Activated CD8-positive, alpha-beta memory T cell treated with anti-CD3 and anti-CD28 coated beads, Interleukin-2, amount 10 ng/mL, durations not matched to agents 7 days and 5 days (primary cell): ENCODE results near the gene AKAP8L. TPM values are rescaled to one million over a fixed set of nuclear protein-coding genes. Genes with fewer than 3 reads are reported as not detected.
"Not testable (repeated sequence)": the region's sequence is repeated elsewhere in the genome, so short reads cannot be mapped to it uniquely, and the experiment has no call there.

Source experiments
- ATAC-seq: fragments of 150-1000 bp; cut with Tn5 transposase; one replicate; pipeline ENCODE4 v1.10.0; 2021; ENCODE audit warnings: moderate library complexity
- CTCF ChIA-PET: fragments of 350-600 bp; sonication (Branson Sonifier 250); formaldehyde crosslinking; loops from one replicate; lab custom pipeline; 2021; ENCODE audit warnings: antibody characterized with exemption; lab: Charles Lee
- DNase-seq: peaks from one replicate; pipeline ENCODE4 v3.0.0-alpha.2; 2020
- H3K27ac Mint-ChIP-seq: one replicate; pipeline ENCODE4 v1.8.0; 2021; ENCODE audit warnings: mild to moderate bottlenecking, mixed read lengths
- H3K27me3 Mint-ChIP-seq: one replicate; pipeline ENCODE4 v1.8.0; 2021; ENCODE audit warnings: mixed read lengths
- H3K36me3 Mint-ChIP-seq: one replicate; pipeline ENCODE4 v1.8.0; 2021; ENCODE audit warnings: mild to moderate bottlenecking, mixed read lengths
- H3K4me1 Mint-ChIP-seq: one replicate; pipeline ENCODE4 v1.8.0; 2021; ENCODE audit warnings: mixed read lengths
- H3K4me3 Mint-ChIP-seq: one replicate; pipeline ENCODE4 v1.8.0; 2021; ENCODE audit warnings: mild to moderate bottlenecking, moderate library complexity, mixed read lengths
- H3K9me3 Mint-ChIP-seq: one replicate; pipeline ENCODE4 v1.8.0; 2022; ENCODE audit warnings: low read depth, mixed read lengths
- total RNA-seq, 2 experiments: library from RNA; stranded (reverse); gene quantifications; one replicate each; pipeline ENCODE4 v1.2.3, GENCODE V29; 2021

AKAP8L gene
- total RNA-seq, 2 experiments from 2014 or later: 105 to 116 TPM

DNA sequence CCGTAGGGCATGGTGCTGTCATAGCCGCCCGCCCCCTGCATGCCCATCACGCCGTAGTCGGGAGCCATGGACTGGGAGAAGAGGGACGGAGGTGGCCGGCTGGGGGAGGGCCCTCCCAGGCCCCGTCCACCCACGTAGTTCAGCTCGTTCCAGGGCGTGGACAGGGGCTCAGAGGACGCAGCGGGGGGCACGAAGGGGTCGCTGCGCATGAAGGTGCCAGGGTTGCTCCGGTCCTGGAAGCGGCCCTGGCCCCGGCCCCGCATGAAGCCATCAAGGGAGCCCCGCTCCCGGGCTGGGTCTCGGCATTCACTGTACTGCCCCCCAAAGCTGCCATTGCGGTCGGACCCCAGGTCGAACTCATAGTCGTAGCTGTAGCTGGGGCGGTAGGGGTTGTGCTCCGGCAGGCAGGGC lies 45.9 kb downstream of the AKAP8L start:
- H3K4me3 Mint-ChIP-seq: no peak overlapping the region

GRCh38 chr19:15372470-15372869 lies 46.3 kb downstream of the AKAP8L start:
- Mint-ChIP-seq H3K36me3 (peaks cover 21% of the 10 kb centered on the region), H3K27me3 (no peaks in the 10 kb centered on the region), H3K4me3 (no peak overlapping the region), H3K27ac (no peak overlapping the region), H3K4me1 (peaks cover 18% of the 10 kb centered on the region), H3K9me3 (no peaks in the 10 kb centered on the region)
- no peak for ATAC-seq
- CTCF ChIA-PET: no interaction called here
- DNase-seq: no peak

More for the DNA sequence above, 45.9 kb downstream of the AKAP8L start:
- H3K27me3 Mint-ChIP-seq: no peaks in the 10 kb centered on the region
- peaks cover 17% of the 10 kb centered on the region for H3K36me3 Mint-ChIP-seq
- no peak for DNase-seq
- no peaks in the 10 kb centered on the region for H3K9me3 Mint-ChIP-seq
- peaks cover 22% of the 10 kb centered on the region for H3K4me1 Mint-ChIP-seq
- H3K27ac Mint-ChIP-seq: no peak overlapping the region
- no peak for ATAC-seq
- CTCF ChIA-PET: no interaction called here

DNA sequence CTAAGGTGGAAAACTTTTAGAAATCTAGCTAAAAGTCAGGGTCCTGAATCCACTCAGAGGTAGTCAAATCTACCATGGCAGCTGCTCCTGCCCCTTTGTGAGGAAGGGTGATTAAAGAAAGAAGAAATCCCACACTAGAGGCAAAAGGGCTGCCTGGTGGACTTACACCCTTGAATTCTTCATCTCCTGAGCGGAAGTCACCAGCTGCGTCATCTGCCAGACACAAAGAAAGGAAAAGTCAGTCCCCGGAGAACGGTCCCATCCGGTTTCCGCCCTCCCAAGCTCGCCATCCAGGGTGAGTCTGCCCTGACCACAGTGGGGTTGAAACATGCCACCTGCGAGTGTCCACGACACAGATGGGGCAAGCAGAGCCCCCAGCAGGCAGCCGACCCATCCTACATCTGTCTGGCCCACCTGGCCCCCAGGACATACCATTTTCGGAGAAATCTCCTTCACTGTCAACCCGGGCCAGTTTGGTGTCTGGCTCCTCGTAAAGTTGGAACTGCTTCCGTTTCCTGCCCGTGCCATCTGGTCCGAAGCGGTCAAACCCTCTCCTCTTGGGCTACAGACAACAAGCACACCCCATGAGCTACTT lies 46.9 kb downstream of the AKAP8L start:
- no peak for ATAC-seq
- Mint-ChIP-seq H3K9me3 (no peaks in the 10 kb centered on the region), H3K27me3 (no peaks in the 10 kb centered on the region), H3K36me3 (peaks cover 22% of the 10 kb centered on the region), H3K27ac (no peak overlapping the region), H3K4me1 (peaks cover 12% of the 10 kb centered on the region), H3K4me3 (no peak overlapping the region)
- no peak for DNase-seq
- CTCF ChIA-PET: no interaction called here

DNA sequence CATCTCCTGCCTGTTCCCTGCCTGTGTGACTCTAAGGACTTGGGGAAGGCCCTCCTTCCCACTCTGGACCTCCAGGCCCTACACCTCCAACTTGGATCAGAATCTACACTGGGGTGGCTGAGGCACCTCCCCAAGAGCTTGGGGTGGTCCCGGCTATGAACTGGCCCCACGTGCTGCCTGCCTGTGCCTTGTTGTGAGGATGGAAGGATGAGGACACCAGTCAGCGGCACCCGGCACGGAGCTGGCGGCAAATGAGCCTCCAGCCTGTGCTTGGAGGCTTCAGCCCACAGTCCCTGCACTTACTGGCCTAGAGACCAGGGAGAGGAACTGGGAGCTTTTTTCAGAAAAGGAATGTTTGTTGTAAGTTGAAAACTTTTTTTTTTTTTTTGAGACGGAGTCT lies 47.7 kb downstream of the AKAP8L start:
- Mint-ChIP-seq H3K27ac (no peak overlapping the region), H3K9me3 (no peaks in the 10 kb centered on the region), H3K4me1 (peaks cover 7% of the 10 kb centered on the region), H3K4me3 (no peak overlapping the region), H3K27me3 (no peaks in the 10 kb centered on the region), H3K36me3 (peaks cover 23% of the 10 kb centered on the region)
- CTCF ChIA-PET: no interaction called here
- DNase-seq (no peak), ATAC-seq (no peak)

GRCh38 chr19:15369594-15369891 lies 49.2 kb downstream of the AKAP8L start:
- CTCF ChIA-PET: no interaction called here
- Mint-ChIP-seq H3K4me1 (peaks cover 2% of the 10 kb centered on the region), H3K36me3 (peaks cover 31% of the 10 kb centered on the region), H3K27me3 (no peaks in the 10 kb centered on the region), H3K4me3 (no peak overlapping the region), H3K27ac (no peak overlapping the region), H3K9me3 (no peaks in the 10 kb centered on the region)
- DNase-seq (no peak), ATAC-seq (no peak)

DNA sequence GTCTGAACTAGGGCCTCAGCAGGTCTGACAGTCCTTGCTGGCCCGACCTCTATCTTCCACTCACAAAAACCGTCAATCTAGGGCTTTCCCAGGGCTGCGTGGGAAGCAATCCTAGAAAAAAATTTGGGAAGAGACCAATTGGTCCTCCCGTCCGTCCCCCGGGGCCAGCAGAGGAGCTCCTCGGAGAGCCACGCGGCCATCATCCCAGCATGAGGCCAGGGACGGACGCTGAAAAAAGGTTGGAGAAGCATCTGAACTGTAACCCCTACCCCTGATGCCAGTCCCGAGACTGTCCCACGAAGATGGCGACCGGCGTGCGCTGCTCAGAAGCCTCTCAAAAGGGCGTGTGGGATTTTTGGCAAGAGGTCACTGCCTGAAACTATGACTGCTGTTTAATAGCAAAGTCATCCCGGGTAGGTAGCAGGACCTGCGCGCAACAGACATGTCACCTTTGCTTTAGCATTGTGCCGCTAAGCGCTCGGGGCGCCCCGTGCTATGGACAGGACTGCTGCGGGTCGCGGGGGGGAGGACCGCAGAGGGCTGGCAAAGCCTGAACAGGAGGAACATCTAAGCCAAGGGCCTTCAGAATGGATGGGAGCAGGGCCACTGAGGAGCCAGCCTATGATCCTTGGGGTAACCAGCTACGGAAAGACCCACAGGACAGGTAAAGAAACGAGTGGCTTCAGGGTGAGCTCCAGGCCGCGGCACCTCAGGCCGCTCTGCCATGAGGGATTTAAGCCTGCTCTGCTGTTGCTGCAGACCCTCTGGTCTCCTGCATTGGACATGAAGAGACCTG lies 49.8 kb downstream of the AKAP8L start:
- DNase-seq (no peak), ATAC-seq (no peak)
- CTCF ChIA-PET: no interaction called here
- Mint-ChIP-seq H3K9me3 (no peaks in the 10 kb centered on the region), H3K27ac (no peak overlapping the region), H3K36me3 (peaks cover 31% of the 10 kb centered on the region), H3K4me1 (peaks cover 2% of the 10 kb centered on the region), H3K4me3 (no peak overlapping the region), H3K27me3 (no peaks in the 10 kb centered on the region)

DNA sequence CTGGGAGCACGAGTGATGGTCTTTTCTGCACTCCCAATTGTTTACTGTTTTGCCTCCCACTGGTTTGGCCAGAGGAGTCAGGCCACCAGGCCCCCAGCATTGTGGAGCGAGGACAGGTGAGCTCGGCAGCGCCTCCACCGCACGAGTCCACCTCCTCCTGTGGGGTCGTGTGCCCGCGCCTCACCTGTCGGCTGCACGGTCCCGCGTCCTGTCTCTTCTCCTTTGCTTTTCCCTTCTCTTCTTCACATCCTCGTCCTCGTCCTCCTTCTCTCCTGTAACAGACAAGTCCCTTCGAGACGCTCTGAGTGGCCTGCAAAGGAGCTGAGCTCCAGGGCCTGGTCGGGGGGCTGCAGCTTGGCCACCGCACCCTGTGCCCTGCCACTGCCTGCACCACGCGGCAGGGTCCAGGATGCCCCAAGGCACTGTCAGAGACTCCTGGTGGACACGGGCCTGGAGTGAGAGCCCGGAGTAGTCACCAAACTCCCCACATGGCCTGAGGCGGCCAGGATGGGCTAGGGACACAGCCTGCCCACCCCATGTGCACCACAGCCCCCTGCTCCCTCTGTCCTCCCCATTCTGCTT lies 50.6 kb downstream of the AKAP8L start:
- no peak for DNase-seq
- Mint-ChIP-seq H3K4me1 (no peaks in the 10 kb centered on the region), H3K9me3 (no peaks in the 10 kb centered on the region), H3K27ac (no peak overlapping the region), H3K27me3 (no peaks in the 10 kb centered on the region), H3K36me3 (peaks cover 35% of the 10 kb centered on the region), H3K4me3 (no peak overlapping the region)
- CTCF ChIA-PET: no interaction called here
- ATAC-seq: no peak

DNA sequence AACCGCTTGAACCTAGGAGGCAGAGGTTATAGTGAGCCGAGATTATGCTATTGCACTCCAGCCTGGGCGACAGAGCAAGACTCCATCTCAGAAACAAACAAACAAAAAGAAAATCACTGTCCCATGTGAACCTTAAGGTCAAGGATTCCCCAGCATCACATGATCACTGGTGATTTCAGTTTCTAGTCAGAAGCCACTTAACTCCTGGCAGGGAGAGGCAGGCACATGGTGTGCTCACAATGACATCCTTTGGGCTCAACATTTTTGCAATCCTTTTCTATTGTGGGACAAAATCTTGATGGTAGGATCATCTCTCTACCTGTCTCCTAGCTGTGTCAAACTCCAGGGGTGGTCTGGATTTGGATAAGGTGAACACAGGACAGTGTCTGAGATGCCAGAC lies 51.3 kb downstream of the AKAP8L start:
- CTCF ChIA-PET: no interaction called here
- Mint-ChIP-seq H3K4me3 (no peak overlapping the region), H3K4me1 (no peaks in the 10 kb centered on the region), H3K27me3 (no peaks in the 10 kb centered on the region), H3K9me3 (no peaks in the 10 kb centered on the region), H3K36me3 (peaks cover 33% of the 10 kb centered on the region), H3K27ac (no peak overlapping the region)
- ATAC-seq: no peak
- DNase-seq: no peak

DNA sequence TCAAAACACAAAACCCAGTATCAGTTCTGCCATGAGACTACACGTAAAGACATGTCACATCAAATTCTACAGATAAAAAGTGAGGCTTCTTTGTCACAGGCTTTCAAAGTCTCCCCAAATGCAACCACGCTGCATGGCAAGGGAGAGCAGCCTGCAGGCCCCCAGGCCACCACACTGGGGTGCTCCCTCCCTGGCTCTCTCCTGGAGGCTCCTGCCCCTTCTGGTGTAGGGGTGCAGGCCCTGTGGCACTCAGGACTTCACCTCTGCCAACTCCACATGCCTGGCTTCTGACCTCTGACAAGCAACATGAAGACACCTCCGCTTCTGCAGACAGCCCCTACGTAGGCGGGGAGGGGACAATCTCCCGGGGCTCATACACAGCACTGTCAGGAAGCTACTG lies 53.5 kb downstream of the AKAP8L start:
- peaks cover 46% of the 10 kb centered on the region for H3K36me3 Mint-ChIP-seq
- no peaks in the 10 kb centered on the region for H3K9me3 Mint-ChIP-seq
- CTCF ChIA-PET: no interaction called here
- no peak for DNase-seq
- peaks cover 18% of the 10 kb centered on the region for H3K4me1 Mint-ChIP-seq
- no peak overlapping the region for H3K4me3 Mint-ChIP-seq
- H3K27ac Mint-ChIP-seq: peak overlapping the region; percentile 19
- ATAC-seq: no peak
- no peaks in the 10 kb centered on the region for H3K27me3 Mint-ChIP-seq

GRCh38 chr19:15363791-15364190 lies 55.0 kb downstream of the AKAP8L start:
- H3K9me3 Mint-ChIP-seq, CTCF ChIA-PET, H3K27ac Mint-ChIP-seq, DNase-seq, ATAC-seq, H3K4me3 Mint-ChIP-seq, H3K27me3 Mint-ChIP-seq: not testable (repeated sequence)
- H3K4me1 Mint-ChIP-seq: peaks cover 25% of the 10 kb centered on the region
- peaks cover 52% of the 10 kb centered on the region for H3K36me3 Mint-ChIP-seq

DNA sequence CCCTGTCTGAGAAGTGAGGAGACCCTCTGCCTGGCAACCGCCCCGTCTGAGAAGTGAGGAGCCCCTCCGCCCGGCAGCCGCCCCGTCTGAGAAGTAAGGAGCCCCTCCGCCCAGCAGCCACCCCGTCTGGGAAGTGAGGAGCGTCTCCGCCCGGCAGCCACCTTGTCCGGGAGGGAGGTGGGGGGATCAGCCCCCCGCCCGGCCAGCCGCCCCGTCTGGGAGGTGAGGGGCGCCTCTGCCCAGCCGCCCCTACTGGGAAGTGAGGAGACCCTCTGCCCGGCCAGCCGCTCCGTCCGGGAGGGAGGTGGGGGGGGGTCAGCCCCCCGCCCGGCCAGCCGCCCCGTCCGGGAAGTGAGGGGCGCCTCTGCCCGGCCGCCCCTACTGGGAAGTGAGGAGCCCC lies 55.7 kb downstream of the AKAP8L start:
- H3K27ac Mint-ChIP-seq, CTCF ChIA-PET, H3K27me3 Mint-ChIP-seq, H3K4me3 Mint-ChIP-seq, DNase-seq, ATAC-seq, H3K9me3 Mint-ChIP-seq: not testable (repeated sequence)
- H3K36me3 Mint-ChIP-seq: peaks cover 58% of the 10 kb centered on the region
- H3K4me1 Mint-ChIP-seq: peaks cover 25% of the 10 kb centered on the region

GRCh38 chr19:15360015-15360414 lies 58.8 kb downstream of the AKAP8L start:
- H3K9me3 Mint-ChIP-seq, H3K4me3 Mint-ChIP-seq, DNase-seq, H3K27me3 Mint-ChIP-seq: not testable (repeated sequence)
- CTCF ChIA-PET: interaction anchor here (0.5 to 1.9 kb wide), 4 partner anchors 20 to 196 kb away, joined by 3 to 4 read pairs (median 4); partner anchors contain the start of genes AKAP8 and AKAP8L
- peaks cover 25% of the 10 kb centered on the region for H3K4me1 Mint-ChIP-seq
- ATAC-seq: peak; percentile 92
- peaks cover 56% of the 10 kb centered on the region for H3K36me3 Mint-ChIP-seq
- H3K27ac Mint-ChIP-seq: peak overlapping the region; percentile 68

GRCh38 chr19:15358918-15359317 lies 59.9 kb downstream of the AKAP8L start:
- Mint-ChIP-seq H3K4me3 (no peak overlapping the region), H3K27ac (peak overlapping the region; percentile 31), H3K27me3 (no peaks in the 10 kb centered on the region), H3K36me3 (peaks cover 61% of the 10 kb centered on the region), H3K4me1 (peaks cover 25% of the 10 kb centered on the region), H3K9me3 (no peaks in the 10 kb centered on the region)
- ATAC-seq (no peak), DNase-seq (no peak)
- CTCF ChIA-PET: interaction anchor here (0.9 to 1.9 kb wide), 4 partner anchors 10 to 197 kb away, joined by 3 to 5 read pairs (median 4); partner anchors contain the start of gene AKAP8

GRCh38 chr19:15357906-15358305 lies 60.9 kb downstream of the AKAP8L start:
- Mint-ChIP-seq H3K4me1 (peaks cover 25% of the 10 kb centered on the region), H3K27ac (no peak overlapping the region), H3K9me3 (no peaks in the 10 kb centered on the region), H3K4me3 (no peak overlapping the region), H3K27me3 (no peaks in the 10 kb centered on the region), H3K36me3 (peaks cover 63% of the 10 kb centered on the region)
- no peak for DNase-seq
- no peak for ATAC-seq
- CTCF ChIA-PET: interaction anchor here (0.7 kb wide), 1 partner anchor 196 kb away, joined by 3 read pairs; no protein-coding TSS in a partner anchor
